ENCODE measurements around the gene SLC2A11. TPM values are rescaled to one million over a fixed set of nuclear protein-coding genes. Genes with fewer than 3 reads are reported as not detected.

Gene SLC2A11
- total RNA-seq, 1 donor from 2014 or later = 8.2 TPM

DNA sequence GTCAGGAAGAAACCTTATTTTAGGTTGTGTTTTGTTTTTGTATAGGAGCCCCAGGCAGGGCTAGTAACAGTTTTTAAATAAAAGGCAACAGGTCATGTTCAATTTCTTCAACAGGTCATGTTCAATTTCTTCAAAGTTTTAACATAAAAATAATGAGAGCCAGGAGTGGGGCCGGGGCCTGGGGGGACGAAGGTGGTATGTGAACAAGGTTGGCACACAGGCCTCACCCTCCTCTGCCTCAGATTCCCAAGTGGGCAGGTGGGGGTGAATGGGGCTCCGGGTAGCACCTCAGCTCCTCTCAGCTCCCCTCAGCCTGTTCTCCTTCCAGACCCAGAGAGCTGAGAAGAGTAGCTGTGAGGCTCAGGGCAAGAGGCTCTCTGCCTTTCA lies 23.3 kb upstream of the SLC2A11 start:
- TF ChIP-seq, protein P1, sequence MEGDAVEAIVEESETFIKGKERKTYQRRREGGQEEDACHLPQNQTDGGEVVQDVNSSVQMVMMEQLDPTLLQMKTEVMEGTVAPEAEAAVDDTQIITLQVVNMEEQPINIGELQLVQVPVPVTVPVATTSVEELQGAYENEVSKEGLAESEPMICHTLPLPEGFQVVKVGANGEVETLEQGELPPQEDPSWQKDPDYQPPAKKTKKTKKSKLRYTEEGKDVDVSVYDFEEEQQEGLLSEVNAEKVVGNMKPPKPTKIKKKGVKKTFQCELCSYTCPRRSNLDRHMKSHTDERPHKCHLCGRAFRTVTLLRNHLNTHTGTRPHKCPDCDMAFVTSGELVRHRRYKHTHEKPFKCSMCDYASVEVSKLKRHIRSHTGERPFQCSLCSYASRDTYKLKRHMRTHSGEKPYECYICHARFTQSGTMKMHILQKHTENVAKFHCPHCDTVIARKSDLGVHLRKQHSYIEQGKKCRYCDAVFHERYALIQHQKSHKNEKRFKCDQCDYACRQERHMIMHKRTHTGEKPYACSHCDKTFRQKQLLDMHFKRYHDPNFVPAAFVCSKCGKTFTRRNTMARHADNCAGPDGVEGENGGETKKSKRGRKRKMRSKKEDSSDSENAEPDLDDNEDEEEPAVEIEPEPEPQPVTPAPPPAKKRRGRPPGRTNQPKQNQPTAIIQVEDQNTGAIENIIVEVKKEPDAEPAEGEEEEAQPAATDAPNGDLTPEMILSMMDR (IDR thresholded peaks at IDR 0.05; ENCODE audit: insufficient read depth, low read length, severe bottlenecking) = no peak
- peaks cover 15% of the 10 kb centered on the region for H3K36me3 ChIP-seq (ENCODE audit: control insufficient read depth, insufficient read depth, low read length)
- H3K4me3 ChIP-seq (ENCODE audit: low read depth, low read length) = no peak overlapping the region
- H3K27me3 ChIP-seq (ENCODE audit: control insufficient read depth, insufficient read depth, low read length) = no peaks in the 10 kb centered on the region
- no peak for FAIRE-seq
- no peak for DNase-seq (ENCODE audit: low read depth)

DNA sequence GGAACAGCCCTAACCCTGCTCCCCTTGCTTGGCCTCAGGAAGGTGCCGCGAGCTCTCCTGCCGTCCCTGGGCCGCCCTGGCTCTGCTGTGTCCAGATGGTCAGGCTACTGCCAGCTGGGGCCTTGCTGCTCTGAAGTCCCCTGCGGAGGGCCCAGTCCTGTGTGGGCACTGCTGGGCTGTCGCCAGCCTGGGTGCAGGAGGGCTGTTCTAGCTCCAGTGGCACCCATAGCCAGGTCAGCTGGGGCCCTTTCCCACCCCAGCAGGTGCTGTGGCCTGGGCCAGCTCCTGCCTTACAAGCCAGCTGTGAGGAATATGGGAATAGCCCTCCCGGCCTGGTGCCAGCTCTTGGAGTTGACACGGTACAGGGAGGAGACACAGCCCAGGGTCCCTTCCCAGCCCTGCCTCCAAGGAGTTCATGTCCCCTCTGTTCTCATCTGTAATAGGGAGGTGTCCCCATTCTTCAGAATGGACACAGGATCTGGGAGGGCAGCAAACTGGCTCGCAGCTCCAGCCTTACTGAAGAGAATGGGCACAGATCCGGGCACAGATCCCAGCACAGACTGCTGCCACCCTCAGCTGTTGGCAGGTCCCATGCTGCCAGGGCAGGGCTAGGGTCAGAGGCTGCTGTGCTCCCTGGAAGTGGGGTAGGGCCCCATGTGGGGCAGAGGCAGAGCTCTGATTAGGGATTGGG lies 22.7 kb upstream of the SLC2A11 start:
- H3K36me3 ChIP-seq (ENCODE audit: control insufficient read depth, insufficient read depth, low read length) = peaks cover 15% of the 10 kb centered on the region
- FAIRE-seq (no peak), DNase-seq (ENCODE audit: low read depth) (no peak)
- TF ChIP-seq, protein P1 (IDR thresholded peaks at IDR 0.05; ENCODE audit: insufficient read depth, low read length, severe bottlenecking) = no peak
- no peak overlapping the region for H3K4me3 ChIP-seq (ENCODE audit: low read depth, low read length)
- no peaks in the 10 kb centered on the region for H3K27me3 ChIP-seq (ENCODE audit: control insufficient read depth, insufficient read depth, low read length)

DNA sequence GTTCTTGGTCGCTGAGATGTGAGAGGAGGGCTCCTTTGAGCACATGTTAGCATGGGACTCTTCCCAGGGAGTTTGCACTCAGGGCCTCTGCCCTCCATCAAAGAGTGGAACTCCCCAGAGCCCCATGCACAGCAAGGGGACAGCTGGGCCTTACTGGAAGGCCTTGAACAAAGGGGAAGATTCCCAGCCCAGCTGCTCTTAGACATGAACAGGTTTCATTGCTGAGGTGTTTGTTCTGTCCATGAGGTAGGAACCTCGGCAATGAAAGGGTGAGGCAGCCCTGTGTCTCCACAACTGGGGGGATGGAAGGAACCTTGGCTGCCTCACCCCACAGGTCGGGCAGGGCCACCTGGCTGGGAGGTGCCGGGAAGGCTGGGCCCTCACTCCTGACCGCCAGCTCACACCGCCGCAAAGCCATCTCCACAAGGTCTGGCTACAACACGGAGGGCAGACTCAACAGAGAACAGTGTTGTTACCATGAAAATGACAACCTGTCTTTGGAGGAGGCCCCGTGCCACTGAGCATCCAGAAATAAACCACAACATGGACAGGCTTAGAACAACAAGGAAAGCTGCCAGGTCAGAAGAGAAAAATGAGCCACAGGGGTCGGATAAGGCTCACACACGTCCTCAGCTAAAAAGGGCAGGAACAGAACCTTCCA lies 22.1 kb upstream of the SLC2A11 start:
- H3K36me3 ChIP-seq (ENCODE audit: control insufficient read depth, insufficient read depth, low read length) = peaks cover 15% of the 10 kb centered on the region
- no peak overlapping the region for H3K4me3 ChIP-seq (ENCODE audit: low read depth, low read length)
- TF ChIP-seq, protein P1 (IDR thresholded peaks at IDR 0.05; ENCODE audit: insufficient read depth, low read length, severe bottlenecking) = no peak
- FAIRE-seq (no peak), DNase-seq (ENCODE audit: low read depth) (no peak)
- H3K27me3 ChIP-seq (ENCODE audit: control insufficient read depth, insufficient read depth, low read length) = no peaks in the 10 kb centered on the region

GRCh38 chr22:23836281-23836680 lies 21.4 kb upstream of the SLC2A11 start:
- peaks cover 13% of the 10 kb centered on the region for H3K36me3 ChIP-seq (ENCODE audit: control insufficient read depth, insufficient read depth, low read length)
- FAIRE-seq (no peak), DNase-seq (ENCODE audit: low read depth) (no peak)
- no peak overlapping the region for H3K4me3 ChIP-seq (ENCODE audit: low read depth, low read length)
- no peaks in the 10 kb centered on the region for H3K27me3 ChIP-seq (ENCODE audit: control insufficient read depth, insufficient read depth, low read length)
- TF ChIP-seq, protein P1 (IDR thresholded peaks at IDR 0.05; ENCODE audit: insufficient read depth, low read length, severe bottlenecking) = no peak

- TF ChIP-seq, protein P1 (IDR thresholded peaks at IDR 0.05; ENCODE audit: insufficient read depth, low read length, severe bottlenecking) = no peak
- no peak overlapping the region for H3K4me3 ChIP-seq (ENCODE audit: low read depth, low read length)
- no peak for DNase-seq (ENCODE audit: low read depth)
- H3K27me3 ChIP-seq (ENCODE audit: control insufficient read depth, insufficient read depth, low read length) = no peaks in the 10 kb centered on the region
- peaks cover 10% of the 10 kb centered on the region for H3K36me3 ChIP-seq (ENCODE audit: control insufficient read depth, insufficient read depth, low read length)
- no peak for FAIRE-seq
Observed at GRCh38 chr22:23836692-23837495, 20.8 kb upstream of the SLC2A11 start.
